ENCODE data around the gene SND1. TPM values are rescaled to one million over a fixed set of nuclear protein-coding genes. Genes with fewer than 3 reads are reported as not detected.

The SND1 gene
- total RNA-seq, 1 donor: 241 TPM

DNA sequence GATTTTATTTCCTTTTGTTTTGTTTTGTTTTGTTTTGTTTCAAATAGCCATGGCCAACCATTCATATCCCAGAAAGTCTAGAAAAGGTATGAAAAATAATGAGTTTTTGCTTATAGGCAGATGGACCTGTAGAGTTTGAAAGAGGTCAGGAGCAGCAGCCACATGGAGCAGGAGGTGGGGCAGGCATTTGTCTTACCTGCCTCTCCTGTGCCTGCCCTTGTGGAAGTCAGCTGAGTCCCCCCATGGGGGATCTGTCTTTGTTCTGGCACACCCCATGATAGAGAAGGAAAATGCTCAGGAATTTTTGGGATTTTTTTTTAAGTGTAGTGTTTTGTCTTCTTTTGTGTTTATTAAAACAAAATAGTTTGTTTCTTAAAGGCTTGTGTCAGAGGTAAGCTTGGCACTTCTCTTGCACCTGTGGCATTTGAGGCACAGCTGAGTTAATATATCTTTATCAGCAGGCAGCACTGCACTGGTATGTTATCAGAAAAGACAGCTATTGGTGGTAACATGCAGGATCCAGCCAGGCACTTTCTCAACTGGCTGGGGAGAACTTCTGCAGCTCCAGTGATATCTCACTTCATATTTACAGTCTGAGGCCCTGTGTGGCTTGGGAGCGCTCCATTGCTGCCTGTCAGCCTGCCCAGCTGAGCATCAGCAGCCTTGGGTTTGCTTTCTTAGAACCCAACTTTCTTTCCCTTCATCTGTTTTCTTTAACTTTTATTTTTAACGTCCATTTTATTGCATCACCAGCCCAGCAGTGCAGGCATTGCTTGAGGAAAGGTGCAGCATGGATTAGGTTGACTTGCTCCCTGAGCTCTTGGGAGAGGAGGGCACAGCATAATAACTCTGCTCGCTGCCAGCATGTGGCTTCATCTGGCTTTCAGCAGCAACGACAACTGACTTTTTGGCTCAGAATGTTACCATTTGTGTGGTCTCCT lies 334.9 kb downstream of the SND1 start:
- DNase-seq (ENCODE audit: low read depth): peak; percentile 34
- no peak overlapping the region for H3K4me3 ChIP-seq (ENCODE audit: low read depth, low read length)
- TF ChIP-seq CTCF (IDR thresholded peaks at IDR 0.05; ENCODE audit: insufficient read depth, low read depth, low read length): no peak

DNA sequence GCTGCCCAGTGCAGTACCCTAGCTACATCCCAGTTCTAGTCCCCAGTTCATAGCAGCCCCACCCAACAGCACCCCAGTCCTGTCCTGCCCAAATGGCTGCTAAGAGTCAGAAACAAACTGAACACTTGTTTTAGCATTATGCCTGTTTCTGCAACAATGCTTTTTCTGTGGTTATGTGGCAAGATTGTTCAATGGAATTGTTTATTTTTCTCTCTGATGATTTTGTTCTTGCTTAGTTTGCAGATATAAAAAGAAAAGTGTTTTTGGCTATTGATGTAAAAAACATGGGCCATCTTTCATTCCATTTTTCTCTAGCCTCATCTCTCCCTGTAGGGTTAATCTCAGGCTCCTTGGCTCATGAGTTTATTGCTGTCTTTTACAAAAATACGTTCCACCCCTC lies 336.8 kb downstream of the SND1 start:
- no peak for TF ChIP-seq CTCF (IDR thresholded peaks at IDR 0.05; ENCODE audit: insufficient read depth, low read depth, low read length)
- no peak for DNase-seq (ENCODE audit: low read depth)
- H3K4me3 ChIP-seq (ENCODE audit: low read depth, low read length): no peak overlapping the region

DNA sequence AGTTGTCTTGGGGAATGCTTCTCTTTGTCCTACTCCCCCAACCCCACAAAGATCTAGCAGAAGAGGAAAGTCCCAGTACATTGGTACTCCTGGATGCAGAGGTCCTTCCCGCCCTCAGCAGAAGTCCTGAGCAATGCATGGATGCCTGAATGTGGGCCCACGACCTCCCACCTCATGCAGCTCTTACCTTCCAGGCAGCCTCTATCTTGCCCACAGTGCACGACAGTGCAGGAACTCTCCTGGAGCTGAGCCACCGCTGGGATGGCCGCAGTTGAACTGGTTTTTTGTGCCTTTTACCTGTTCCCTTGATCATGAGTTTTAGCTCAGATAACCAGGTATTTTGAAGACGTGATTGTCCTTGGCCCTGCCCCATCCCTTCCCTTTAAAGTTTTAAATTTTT lies 341.3 kb downstream of the SND1 start:
- H3K4me3 ChIP-seq (ENCODE audit: low read depth, low read length): no peak overlapping the region
- no peak for TF ChIP-seq CTCF (IDR thresholded peaks at IDR 0.05; ENCODE audit: insufficient read depth, low read depth, low read length)
- DNase-seq (ENCODE audit: low read depth): no peak

GRCh38 chr7:127993987-127994386 lies 342.0 kb downstream of the SND1 start:
- TF ChIP-seq CTCF (IDR thresholded peaks at IDR 0.05; ENCODE audit: insufficient read depth, low read depth, low read length): no peak
- DNase-seq (ENCODE audit: low read depth): no peak
- H3K4me3 ChIP-seq (ENCODE audit: low read depth, low read length): no peak overlapping the region

DNA sequence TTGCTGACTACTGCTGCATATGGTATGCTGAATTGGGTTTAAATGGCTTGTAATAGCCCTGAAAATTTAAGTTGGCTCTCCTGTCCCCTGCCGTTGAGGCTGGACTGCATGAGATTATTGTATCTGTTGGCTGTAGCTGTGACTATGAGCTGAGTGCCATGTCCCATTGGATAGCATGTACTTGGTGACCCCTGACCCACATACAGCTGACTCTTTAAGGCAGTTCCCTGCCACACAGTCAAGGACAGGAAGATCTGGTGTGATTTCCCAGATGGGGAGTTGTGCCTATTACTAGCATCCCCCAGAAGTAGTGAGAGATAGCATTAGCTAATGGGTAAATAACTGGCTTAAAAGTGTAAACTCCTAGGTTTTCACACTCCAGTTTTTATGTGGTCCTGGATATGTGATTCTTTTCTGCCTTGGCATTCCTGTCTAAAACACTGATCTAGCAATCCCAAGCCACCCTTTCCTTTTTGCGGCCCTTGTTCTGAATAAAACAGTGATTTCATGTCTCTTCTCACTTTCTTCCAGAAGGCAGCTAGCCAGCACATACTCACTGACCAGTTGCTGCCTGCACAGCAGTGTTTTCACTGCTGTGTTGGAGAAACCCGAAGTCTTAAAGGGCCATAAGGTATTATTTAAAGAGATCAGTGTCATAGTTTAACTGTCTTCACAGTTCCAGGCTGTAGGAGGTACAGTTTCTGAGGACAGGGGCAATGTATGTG lies 343.3 kb downstream of the SND1 start:
- no peak for TF ChIP-seq CTCF (IDR thresholded peaks at IDR 0.05; ENCODE audit: insufficient read depth, low read depth, low read length)
- no peak overlapping the region for H3K4me3 ChIP-seq (ENCODE audit: low read depth, low read length)
- peak; percentile 55 for DNase-seq (ENCODE audit: low read depth)

- no peak for TF ChIP-seq CTCF (IDR thresholded peaks at IDR 0.05; ENCODE audit: insufficient read depth, low read depth, low read length)
- no peak for DNase-seq (ENCODE audit: low read depth)
- no peak overlapping the region for H3K4me3 ChIP-seq (ENCODE audit: low read depth, low read length)
Measured at GRCh38 chr7:127995881-127996215, 343.9 kb downstream of the SND1 start.
